ENCODE measurements around the gene IL1RAPL1.
"Not testable (repeated sequence)": the region's sequence is repeated elsewhere in the genome, so short reads cannot be mapped to it uniquely, and the experiment has no call there.

The IL1RAPL1 gene

DNA sequence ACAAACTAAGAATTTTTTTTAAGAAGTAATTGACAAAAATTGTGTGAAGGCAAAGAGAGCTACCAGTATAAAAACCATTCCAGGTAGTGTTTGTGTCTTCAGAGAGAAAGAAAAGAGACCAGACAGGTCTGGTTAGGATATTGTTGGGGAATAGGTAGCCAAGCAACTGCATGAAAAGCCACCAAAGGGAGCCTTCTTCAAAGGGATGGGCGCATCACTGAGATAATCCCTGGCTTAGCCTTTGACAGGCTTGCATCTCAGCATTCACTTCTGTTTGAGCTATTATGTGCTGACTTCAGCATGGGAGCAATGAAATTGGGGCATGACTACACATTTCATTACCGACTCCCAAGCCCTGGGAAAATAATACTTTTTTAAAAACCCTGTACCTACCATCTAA, 496.6 kb downstream of the IL1RAPL1 start:
- H3K9ac ChIP-seq (ENCODE audit: low read length in 2 of 2) = no peak overlapping the region
- H3K27me3 ChIP-seq (ENCODE audit: control insufficient read depth in 1 of 2, insufficient read depth in 2 of 2, low read length in 2 of 2) = no peaks in the 10 kb centered on the region
- H3K36me3 ChIP-seq (ENCODE audit: control insufficient read depth in 2 of 2, insufficient read depth in 2 of 2, low read length in 2 of 2) = no peaks in the 10 kb centered on the region
- H3K4me1 ChIP-seq (ENCODE audit: control insufficient read depth, insufficient read depth, low read length) = no peaks in the 10 kb centered on the region
- H3K4me3 ChIP-seq (ENCODE audit: low read length in 2 of 2) = no peak overlapping the region
- H3K27ac ChIP-seq (ENCODE audit: low read length) = no peak overlapping the region
- H3K9me3 ChIP-seq (ENCODE audit: control insufficient read depth in 2 of 2, low read length in 2 of 2) = no peaks in the 10 kb centered on the region

DNA sequence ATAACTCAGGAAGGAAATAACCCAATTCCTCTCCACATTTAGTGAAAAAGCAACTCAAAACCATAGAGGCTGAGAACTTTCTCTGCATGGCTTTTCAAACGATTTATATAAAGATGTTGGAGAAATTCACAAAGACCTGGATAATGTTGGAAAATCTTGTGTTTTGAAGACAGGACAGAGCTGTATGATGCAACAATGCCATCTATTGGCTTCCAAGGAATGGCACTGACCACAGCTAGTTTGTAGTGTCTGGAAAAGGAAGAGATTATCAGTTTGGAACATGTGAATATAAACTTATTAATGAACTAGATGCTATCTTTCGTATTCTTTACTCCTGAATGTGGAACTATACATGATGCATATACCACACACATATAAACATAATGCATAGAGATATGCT, 503.6 kb downstream of the IL1RAPL1 start:
- H3K4me3 ChIP-seq (ENCODE audit: low read length in 2 of 2) = no peak overlapping the region
- H3K4me1 ChIP-seq (ENCODE audit: control insufficient read depth, insufficient read depth, low read length) = no peaks in the 10 kb centered on the region
- H3K36me3 ChIP-seq (ENCODE audit: control insufficient read depth in 2 of 2, insufficient read depth in 2 of 2, low read length in 2 of 2) = no peaks in the 10 kb centered on the region
- H3K27me3 ChIP-seq (ENCODE audit: control insufficient read depth in 1 of 2, insufficient read depth in 2 of 2, low read length in 2 of 2) = no peaks in the 10 kb centered on the region
- no peaks in the 10 kb centered on the region for H3K9me3 ChIP-seq (ENCODE audit: control insufficient read depth in 2 of 2, low read length in 2 of 2)
- H3K9ac ChIP-seq (ENCODE audit: low read length in 2 of 2) = no peak overlapping the region
- H3K27ac ChIP-seq (ENCODE audit: low read length) = no peak overlapping the region

DNA sequence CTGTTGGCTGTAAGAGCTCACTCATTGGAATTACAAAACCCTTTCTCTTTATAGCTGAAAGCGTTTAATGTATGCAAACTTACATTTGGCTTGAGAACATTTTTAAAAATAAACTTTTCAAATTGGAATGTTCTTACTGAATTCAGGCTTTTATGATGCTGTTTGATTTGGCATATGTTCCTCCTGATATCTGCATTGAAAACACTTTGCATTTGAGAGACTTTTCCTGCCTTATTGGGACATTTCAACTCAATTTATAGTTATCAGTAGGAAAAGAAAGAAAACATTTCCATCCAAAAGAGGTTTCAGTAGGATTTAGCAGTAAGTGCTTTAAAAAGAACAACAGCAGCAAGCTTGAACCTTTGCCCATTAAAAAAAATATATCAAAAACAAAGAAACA, 520.0 kb downstream of the IL1RAPL1 start:
- H3K4me3 ChIP-seq (ENCODE audit: low read length in 2 of 2) = no peak overlapping the region
- H3K27ac ChIP-seq (ENCODE audit: low read length) = no peak overlapping the region
- no peaks in the 10 kb centered on the region for H3K4me1 ChIP-seq (ENCODE audit: control insufficient read depth, insufficient read depth, low read length)
- no peaks in the 10 kb centered on the region for H3K9me3 ChIP-seq (ENCODE audit: control insufficient read depth in 2 of 2, low read length in 2 of 2)
- H3K9ac ChIP-seq (ENCODE audit: low read length in 2 of 2) = no peak overlapping the region
- H3K36me3 ChIP-seq (ENCODE audit: control insufficient read depth in 2 of 2, insufficient read depth in 2 of 2, low read length in 2 of 2) = no peaks in the 10 kb centered on the region
- H3K27me3 ChIP-seq (ENCODE audit: control insufficient read depth in 1 of 2, insufficient read depth in 2 of 2, low read length in 2 of 2) = no peaks in the 10 kb centered on the region

DNA sequence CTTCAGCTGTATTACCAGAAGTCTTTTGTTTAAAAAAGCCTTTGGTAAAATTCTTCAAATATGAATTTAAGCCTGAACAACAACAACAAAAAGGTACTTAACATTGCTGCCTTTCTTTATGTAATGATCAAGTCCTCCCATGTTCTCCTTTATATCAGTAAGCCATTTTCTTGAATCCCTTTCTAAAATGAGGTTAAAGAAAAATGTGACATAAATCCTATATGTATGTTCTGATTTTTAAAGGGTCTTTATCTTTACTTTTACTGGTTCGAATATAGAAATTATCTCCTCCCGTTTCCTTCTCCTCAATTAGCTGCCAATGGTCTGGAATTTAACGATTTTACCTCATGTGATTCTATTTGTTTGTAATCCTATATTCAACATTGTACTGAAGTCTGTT, 522.8 kb downstream of the IL1RAPL1 start:
- no peaks in the 10 kb centered on the region for H3K9me3 ChIP-seq (ENCODE audit: control insufficient read depth in 2 of 2, low read length in 2 of 2)
- no peaks in the 10 kb centered on the region for H3K36me3 ChIP-seq (ENCODE audit: control insufficient read depth in 2 of 2, insufficient read depth in 2 of 2, low read length in 2 of 2)
- H3K9ac ChIP-seq (ENCODE audit: low read length in 2 of 2) = no peak overlapping the region
- H3K4me3 ChIP-seq (ENCODE audit: low read length in 2 of 2) = no peak overlapping the region
- no peaks in the 10 kb centered on the region for H3K4me1 ChIP-seq (ENCODE audit: control insufficient read depth, insufficient read depth, low read length)
- no peak overlapping the region for H3K27ac ChIP-seq (ENCODE audit: low read length)
- H3K27me3 ChIP-seq (ENCODE audit: control insufficient read depth in 1 of 2, insufficient read depth in 2 of 2, low read length in 2 of 2) = no peaks in the 10 kb centered on the region

DNA sequence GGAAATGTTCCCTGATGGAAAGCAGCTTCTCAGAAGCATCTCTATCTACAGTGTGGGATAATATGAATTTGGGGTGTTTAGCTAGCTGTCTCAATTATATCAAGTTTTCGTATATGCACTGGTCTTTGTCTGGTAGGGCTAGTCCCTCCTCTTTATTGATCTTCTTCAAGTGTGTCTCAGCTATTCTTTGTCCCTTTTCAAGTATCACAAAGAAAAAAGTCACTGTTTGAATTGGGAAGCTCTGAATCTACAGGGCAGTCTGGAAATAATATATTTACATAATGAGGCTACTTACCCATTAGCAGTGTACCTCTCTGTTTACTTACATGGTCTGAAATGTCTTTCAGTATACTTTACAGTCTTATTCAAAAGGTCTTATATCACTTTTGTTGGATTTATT, 526.0 kb downstream of the IL1RAPL1 start:
- no peaks in the 10 kb centered on the region for H3K27me3 ChIP-seq (ENCODE audit: control insufficient read depth in 1 of 2, insufficient read depth in 2 of 2, low read length in 2 of 2)
- no peak overlapping the region for H3K27ac ChIP-seq (ENCODE audit: low read length)
- no peaks in the 10 kb centered on the region for H3K4me1 ChIP-seq (ENCODE audit: control insufficient read depth, insufficient read depth, low read length)
- H3K36me3 ChIP-seq (ENCODE audit: control insufficient read depth in 2 of 2, insufficient read depth in 2 of 2, low read length in 2 of 2) = no peaks in the 10 kb centered on the region
- H3K9me3 ChIP-seq (ENCODE audit: control insufficient read depth in 2 of 2, low read length in 2 of 2) = no peaks in the 10 kb centered on the region
- H3K4me3 ChIP-seq (ENCODE audit: low read length in 2 of 2) = no peak overlapping the region
- H3K9ac ChIP-seq (ENCODE audit: low read length in 2 of 2) = no peak overlapping the region

DNA sequence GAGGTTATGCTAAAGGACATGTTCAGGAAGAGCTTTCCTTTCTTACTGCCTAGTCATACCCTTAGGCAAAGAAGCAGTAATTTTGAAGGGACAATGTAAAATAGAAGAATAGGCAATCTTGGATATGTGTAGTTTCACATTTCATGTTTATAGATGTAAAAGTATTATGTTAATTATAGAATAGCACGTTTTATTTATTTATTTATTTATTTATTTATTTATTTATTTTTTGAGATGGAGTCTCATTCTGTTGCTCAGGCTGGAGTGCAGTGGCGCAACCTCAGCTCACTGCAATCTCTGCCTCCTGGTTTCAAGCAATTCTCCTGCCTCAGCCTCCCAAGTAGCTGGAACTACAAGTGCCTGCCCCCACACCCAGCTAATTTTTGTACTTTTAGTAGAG, 535.6 kb downstream of the IL1RAPL1 start:
- H3K9me3 ChIP-seq (ENCODE audit: control insufficient read depth in 2 of 2, low read length in 2 of 2); H3K4me1 ChIP-seq (ENCODE audit: control insufficient read depth, insufficient read depth, low read length); H3K27me3 ChIP-seq (ENCODE audit: control insufficient read depth in 1 of 2, insufficient read depth in 2 of 2, low read length in 2 of 2); H3K9ac ChIP-seq (ENCODE audit: low read length in 2 of 2); H3K27ac ChIP-seq (ENCODE audit: low read length); H3K4me3 ChIP-seq (ENCODE audit: low read length in 2 of 2); H3K36me3 ChIP-seq (ENCODE audit: control insufficient read depth in 2 of 2, insufficient read depth in 2 of 2, low read length in 2 of 2): not testable (repeated sequence)

DNA sequence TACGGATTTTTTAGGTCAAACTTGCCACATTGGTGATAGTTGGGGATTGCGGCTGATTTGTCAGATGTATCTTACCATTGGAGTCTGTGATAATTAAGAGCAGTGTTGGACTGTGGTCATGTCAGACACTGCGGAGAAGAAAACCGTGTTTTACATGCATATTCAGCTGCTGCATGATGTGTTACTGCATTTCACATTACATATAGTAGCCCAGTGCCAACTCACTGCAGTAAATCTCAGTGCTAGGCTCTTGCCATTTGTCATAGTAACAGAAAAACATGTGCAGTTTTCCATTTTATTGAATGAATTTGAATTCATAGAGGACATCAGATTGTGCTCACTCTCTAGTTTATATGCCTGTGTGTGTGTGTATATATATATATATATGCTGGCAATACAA, 543.7 kb downstream of the IL1RAPL1 start:
- Histone ChIP-seq H3K9me3 (ENCODE audit: control insufficient read depth in 2 of 2, low read length in 2 of 2) (no peaks in the 10 kb centered on the region), H3K4me3 (ENCODE audit: low read length in 2 of 2) (no peak overlapping the region), H3K27me3 (ENCODE audit: control insufficient read depth in 1 of 2, insufficient read depth in 2 of 2, low read length in 2 of 2) (no peaks in the 10 kb centered on the region), H3K9ac (ENCODE audit: low read length in 2 of 2) (no peak overlapping the region), H3K36me3 (ENCODE audit: control insufficient read depth in 2 of 2, insufficient read depth in 2 of 2, low read length in 2 of 2) (no peaks in the 10 kb centered on the region), H3K27ac (ENCODE audit: low read length) (no peak overlapping the region), H3K4me1 (ENCODE audit: control insufficient read depth, insufficient read depth, low read length) (no peaks in the 10 kb centered on the region)

DNA sequence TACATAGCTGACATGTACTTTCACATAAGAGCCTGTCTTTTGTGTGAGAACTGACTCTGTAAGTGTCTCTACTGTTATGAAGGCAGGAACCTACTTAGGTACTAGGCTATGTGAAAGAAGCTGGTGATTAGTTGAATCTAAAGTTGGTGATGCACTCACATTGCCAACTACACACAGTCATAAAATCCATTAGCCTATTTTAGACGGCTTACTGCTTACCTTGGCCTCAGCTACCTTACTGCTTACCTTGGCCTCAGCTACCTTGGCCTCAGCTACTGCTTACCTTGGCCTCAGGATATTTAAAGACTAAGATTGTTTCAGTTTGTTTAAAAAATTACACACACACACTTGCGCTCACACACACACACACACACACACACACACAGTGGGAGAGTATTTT, 549.7 kb downstream of the IL1RAPL1 start:
- peaks cover 0 to 2% of the 10 kb centered on the region in 2 donors for H3K9me3 ChIP-seq (ENCODE audit: control insufficient read depth in 2 of 2, low read length in 2 of 2)
- no peak overlapping the region for H3K9ac ChIP-seq (ENCODE audit: low read length in 2 of 2)
- H3K36me3 ChIP-seq (ENCODE audit: control insufficient read depth in 2 of 2, insufficient read depth in 2 of 2, low read length in 2 of 2) = no peaks in the 10 kb centered on the region
- no peak overlapping the region for H3K4me3 ChIP-seq (ENCODE audit: low read length in 2 of 2)
- H3K27me3 ChIP-seq (ENCODE audit: control insufficient read depth in 1 of 2, insufficient read depth in 2 of 2, low read length in 2 of 2) = no peaks in the 10 kb centered on the region
- no peak overlapping the region for H3K27ac ChIP-seq (ENCODE audit: low read length)
- H3K4me1 ChIP-seq (ENCODE audit: control insufficient read depth, insufficient read depth, low read length) = no peaks in the 10 kb centered on the region

DNA sequence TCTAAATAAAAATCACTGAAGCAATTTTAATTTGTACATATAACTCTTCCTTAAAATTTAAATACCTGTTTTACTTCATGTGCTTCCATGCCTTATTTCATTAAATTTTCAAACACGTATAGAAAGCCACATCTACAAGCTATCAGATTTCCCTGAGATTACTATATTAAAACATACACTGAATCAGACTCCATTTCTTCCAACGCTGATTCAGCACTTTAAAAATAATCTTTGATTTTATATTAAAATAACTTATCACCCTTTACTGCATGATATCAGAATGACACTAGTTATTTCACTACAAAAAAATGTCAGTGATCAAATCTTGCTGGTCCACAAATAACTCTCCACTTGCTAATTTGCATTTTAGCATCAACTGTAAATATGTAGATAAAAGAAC, 550.8 kb downstream of the IL1RAPL1 start:
- H3K36me3 ChIP-seq (ENCODE audit: control insufficient read depth in 2 of 2, insufficient read depth in 2 of 2, low read length in 2 of 2) = no peaks in the 10 kb centered on the region
- no peak overlapping the region for H3K4me3 ChIP-seq (ENCODE audit: low read length in 2 of 2)
- H3K9me3 ChIP-seq (ENCODE audit: control insufficient read depth in 2 of 2, low read length in 2 of 2) = peaks cover 0 to 2% of the 10 kb centered on the region in 2 donors
- H3K9ac ChIP-seq (ENCODE audit: low read length in 2 of 2) = no peak overlapping the region
- H3K27me3 ChIP-seq (ENCODE audit: control insufficient read depth in 1 of 2, insufficient read depth in 2 of 2, low read length in 2 of 2) = no peaks in the 10 kb centered on the region
- H3K4me1 ChIP-seq (ENCODE audit: control insufficient read depth, insufficient read depth, low read length) = no peaks in the 10 kb centered on the region
- no peak overlapping the region for H3K27ac ChIP-seq (ENCODE audit: low read length)

DNA sequence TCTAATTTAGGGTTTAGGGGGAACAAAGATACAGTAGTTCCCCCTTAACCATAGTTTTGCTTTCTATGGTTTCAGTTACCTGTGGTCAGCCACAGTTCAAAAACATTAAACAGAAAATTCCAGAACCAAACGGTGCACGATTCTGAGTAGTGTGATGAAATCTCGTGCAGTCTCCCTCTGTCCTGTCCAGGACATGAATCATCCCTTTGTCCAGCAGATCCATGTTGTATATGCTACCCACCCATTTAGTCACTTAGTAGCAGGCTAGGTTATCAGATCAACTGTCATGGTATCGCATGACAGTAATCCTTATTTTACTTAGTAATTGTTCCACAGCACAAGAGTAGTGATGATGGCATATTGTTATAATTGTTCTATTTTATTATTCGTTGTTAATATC, 556.1 kb downstream of the IL1RAPL1 start:
- Histone ChIP-seq H3K27me3 (ENCODE audit: control insufficient read depth in 1 of 2, insufficient read depth in 2 of 2, low read length in 2 of 2) (no peaks in the 10 kb centered on the region), H3K4me3 (ENCODE audit: low read length in 2 of 2) (no peak overlapping the region), H3K4me1 (ENCODE audit: control insufficient read depth, insufficient read depth, low read length) (no peaks in the 10 kb centered on the region), H3K27ac (ENCODE audit: low read length) (no peak overlapping the region), H3K9ac (ENCODE audit: low read length in 2 of 2) (no peak overlapping the region), H3K9me3 (ENCODE audit: control insufficient read depth in 2 of 2, low read length in 2 of 2) (peaks cover 0 to 2% of the 10 kb centered on the region in 2 donors), H3K36me3 (ENCODE audit: control insufficient read depth in 2 of 2, insufficient read depth in 2 of 2, low read length in 2 of 2) (no peaks in the 10 kb centered on the region)

DNA sequence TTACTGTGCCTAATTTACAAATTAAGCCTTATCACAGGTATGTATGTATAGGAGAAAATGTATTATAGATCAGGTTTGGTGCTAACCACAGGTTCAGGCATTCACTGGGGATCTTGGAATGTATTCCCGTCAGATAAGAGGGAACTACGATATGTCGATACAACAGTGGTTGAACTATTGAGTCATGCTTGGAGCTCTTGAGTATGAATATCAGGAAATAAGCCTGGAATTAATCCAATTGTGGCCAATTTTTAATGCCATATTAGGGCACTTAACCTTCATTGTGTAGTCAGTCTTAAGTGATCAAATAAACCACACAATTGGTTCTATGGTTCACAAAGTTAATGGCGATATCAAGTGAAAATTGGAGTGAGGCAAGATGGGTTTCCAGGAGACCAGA, 556.5 kb downstream of the IL1RAPL1 start:
- H3K9me3 ChIP-seq (ENCODE audit: control insufficient read depth in 2 of 2, low read length in 2 of 2) = peaks cover 0 to 2% of the 10 kb centered on the region in 2 donors
- H3K27ac ChIP-seq (ENCODE audit: low read length) = no peak overlapping the region
- H3K9ac ChIP-seq (ENCODE audit: low read length in 2 of 2) = no peak overlapping the region
- no peaks in the 10 kb centered on the region for H3K4me1 ChIP-seq (ENCODE audit: control insufficient read depth, insufficient read depth, low read length)
- H3K27me3 ChIP-seq (ENCODE audit: control insufficient read depth in 1 of 2, insufficient read depth in 2 of 2, low read length in 2 of 2) = no peaks in the 10 kb centered on the region
- no peak overlapping the region for H3K4me3 ChIP-seq (ENCODE audit: low read length in 2 of 2)
- no peaks in the 10 kb centered on the region for H3K36me3 ChIP-seq (ENCODE audit: control insufficient read depth in 2 of 2, insufficient read depth in 2 of 2, low read length in 2 of 2)

DNA sequence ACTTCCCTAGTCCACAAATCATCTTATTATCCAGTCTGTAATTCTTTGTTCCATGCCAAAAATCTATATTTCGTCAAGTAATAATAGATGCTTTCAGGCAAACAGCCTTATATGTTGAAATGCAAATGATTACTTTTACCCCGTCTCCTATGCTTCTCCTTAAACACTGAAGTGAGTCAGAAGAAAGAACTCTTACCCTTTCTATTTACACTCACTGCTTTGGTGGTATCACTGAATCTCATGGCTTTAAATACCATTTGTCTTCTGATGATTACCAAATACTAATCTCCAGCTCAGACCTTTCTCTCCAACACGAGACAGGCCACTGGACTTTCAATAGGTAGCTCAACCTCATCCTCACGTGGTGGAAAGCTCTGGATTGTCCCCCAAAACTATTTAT, 558.1 kb downstream of the IL1RAPL1 start:
- no peaks in the 10 kb centered on the region for H3K36me3 ChIP-seq (ENCODE audit: control insufficient read depth in 2 of 2, insufficient read depth in 2 of 2, low read length in 2 of 2)
- H3K9ac ChIP-seq (ENCODE audit: low read length in 2 of 2) = no peak overlapping the region
- H3K27me3 ChIP-seq (ENCODE audit: control insufficient read depth in 1 of 2, insufficient read depth in 2 of 2, low read length in 2 of 2) = no peaks in the 10 kb centered on the region
- H3K27ac ChIP-seq (ENCODE audit: low read length) = no peak overlapping the region
- no peaks in the 10 kb centered on the region for H3K9me3 ChIP-seq (ENCODE audit: control insufficient read depth in 2 of 2, low read length in 2 of 2)
- no peak overlapping the region for H3K4me3 ChIP-seq (ENCODE audit: low read length in 2 of 2)
- H3K4me1 ChIP-seq (ENCODE audit: control insufficient read depth, insufficient read depth, low read length) = no peaks in the 10 kb centered on the region

Measured in stomach smooth muscle (tissue), 2 donors.